ENCODE data around the gene PNPLA4. TPM values are rescaled to one million over a fixed set of nuclear protein-coding genes. Genes with fewer than 3 reads are reported as not detected.

The PNPLA4 gene
- total RNA-seq, 1 experiment from 2014 or later: 13.7 TPM

DNA sequence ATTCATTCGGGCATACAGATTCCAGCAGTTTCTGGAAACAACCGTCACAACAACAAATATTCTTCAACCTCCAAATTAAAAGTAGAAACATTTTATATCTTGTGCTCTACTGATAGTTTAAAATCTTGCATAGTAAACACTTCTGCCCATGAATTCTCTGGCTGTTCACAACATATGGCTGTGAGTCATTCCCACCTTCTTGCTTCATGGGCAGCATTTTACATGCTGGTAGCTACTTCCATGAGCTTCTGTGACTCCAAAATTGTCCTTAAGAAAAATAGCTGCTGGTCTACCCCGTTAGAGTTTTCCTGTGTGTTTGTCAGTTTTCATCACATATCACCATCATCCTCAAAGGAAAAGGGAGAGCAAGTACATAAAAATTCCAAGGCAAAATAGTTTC, 22.7 kb downstream of the PNPLA4 start:
- CTCF ChIA-PET: no interaction called here
- peaks cover 2% of the 10 kb centered on the region for H3K9me3 Mint-ChIP-seq (ENCODE audit: low read depth, unreplicated experiment)
- no peaks in the 10 kb centered on the region for H3K27me3 Mint-ChIP-seq (ENCODE audit: unreplicated experiment)
- no peaks in the 10 kb centered on the region for H3K36me3 Mint-ChIP-seq (ENCODE audit: insufficient read depth, unreplicated experiment)
- H3K27ac Mint-ChIP-seq (ENCODE audit: unreplicated experiment): no peak overlapping the region
- no peak overlapping the region for H3K4me3 Mint-ChIP-seq (ENCODE audit: low read depth, unreplicated experiment)
- BruUV-seq (replicated peaks): no TSS peak
- no peaks in the 10 kb centered on the region for H3K4me1 Mint-ChIP-seq (ENCODE audit: low read depth, unreplicated experiment)
- intact Hi-C loops (cut with micrococcal nuclease; ENCODE audit: unreplicated experiment): no loop called here
- no peak for DNase-seq
- TF ChIP-seq, protein P1, sequence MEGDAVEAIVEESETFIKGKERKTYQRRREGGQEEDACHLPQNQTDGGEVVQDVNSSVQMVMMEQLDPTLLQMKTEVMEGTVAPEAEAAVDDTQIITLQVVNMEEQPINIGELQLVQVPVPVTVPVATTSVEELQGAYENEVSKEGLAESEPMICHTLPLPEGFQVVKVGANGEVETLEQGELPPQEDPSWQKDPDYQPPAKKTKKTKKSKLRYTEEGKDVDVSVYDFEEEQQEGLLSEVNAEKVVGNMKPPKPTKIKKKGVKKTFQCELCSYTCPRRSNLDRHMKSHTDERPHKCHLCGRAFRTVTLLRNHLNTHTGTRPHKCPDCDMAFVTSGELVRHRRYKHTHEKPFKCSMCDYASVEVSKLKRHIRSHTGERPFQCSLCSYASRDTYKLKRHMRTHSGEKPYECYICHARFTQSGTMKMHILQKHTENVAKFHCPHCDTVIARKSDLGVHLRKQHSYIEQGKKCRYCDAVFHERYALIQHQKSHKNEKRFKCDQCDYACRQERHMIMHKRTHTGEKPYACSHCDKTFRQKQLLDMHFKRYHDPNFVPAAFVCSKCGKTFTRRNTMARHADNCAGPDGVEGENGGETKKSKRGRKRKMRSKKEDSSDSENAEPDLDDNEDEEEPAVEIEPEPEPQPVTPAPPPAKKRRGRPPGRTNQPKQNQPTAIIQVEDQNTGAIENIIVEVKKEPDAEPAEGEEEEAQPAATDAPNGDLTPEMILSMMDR (IDR thresholded peaks at IDR 0.05; ENCODE audit: unreplicated experiment): no peak

DNA sequence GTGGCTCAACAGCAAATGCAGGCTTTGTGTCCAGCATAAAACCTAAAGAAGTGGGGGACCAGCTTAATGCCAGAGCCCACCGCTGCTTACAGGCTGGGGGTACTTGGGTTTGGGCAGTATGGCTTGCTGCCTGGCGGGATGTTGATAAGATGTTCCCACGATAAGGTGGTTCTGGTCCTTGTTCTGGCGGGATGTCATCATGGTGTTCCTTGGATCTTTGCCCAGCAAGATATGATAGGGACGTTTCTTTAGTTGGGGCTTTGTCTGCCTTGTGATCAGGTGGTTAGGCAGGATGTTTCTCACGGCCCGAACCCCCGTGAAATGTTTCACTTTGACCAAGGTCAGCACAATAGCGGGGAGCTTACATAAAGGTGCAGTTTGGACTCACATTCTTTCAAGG, 35.3 kb downstream of the PNPLA4 start:
- peaks cover under 1% of the 10 kb centered on the region for H3K9me3 Mint-ChIP-seq (ENCODE audit: low read depth, unreplicated experiment)
- BruUV-seq (replicated peaks): no TSS peak
- no peaks in the 10 kb centered on the region for H3K4me1 Mint-ChIP-seq (ENCODE audit: low read depth, unreplicated experiment)
- H3K36me3 Mint-ChIP-seq (ENCODE audit: insufficient read depth, unreplicated experiment): no peaks in the 10 kb centered on the region
- CTCF ChIA-PET: no interaction called here
- DNase-seq: no peak
- intact Hi-C loops (cut with micrococcal nuclease; ENCODE audit: unreplicated experiment): no loop called here
- no peaks in the 10 kb centered on the region for H3K27me3 Mint-ChIP-seq (ENCODE audit: unreplicated experiment)
- H3K27ac Mint-ChIP-seq (ENCODE audit: unreplicated experiment): no peak overlapping the region
- TF ChIP-seq, protein P1 (IDR thresholded peaks at IDR 0.05; ENCODE audit: unreplicated experiment): no peak
- no peak overlapping the region for H3K4me3 Mint-ChIP-seq (ENCODE audit: low read depth, unreplicated experiment)

DNA sequence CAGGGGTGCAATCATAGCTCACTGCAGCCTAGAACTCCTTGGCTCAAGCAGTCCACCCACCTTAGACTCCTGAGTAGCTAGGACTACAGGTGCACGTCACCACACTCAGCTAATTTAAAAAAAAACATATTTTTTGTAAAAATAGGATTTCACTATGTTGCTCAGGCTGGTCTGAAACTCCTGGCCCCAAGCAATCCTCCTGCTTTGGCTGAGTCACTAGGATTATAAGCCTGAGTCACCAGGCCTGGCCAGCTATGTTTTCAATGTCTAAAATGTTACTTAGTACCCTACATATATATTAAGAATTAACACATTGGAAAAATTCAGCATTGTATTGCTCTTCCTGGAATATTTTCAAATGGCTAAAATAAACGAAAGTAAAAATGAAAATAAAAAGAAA, 37.5 kb downstream of the PNPLA4 start:
- no peak for DNase-seq
- Mint-ChIP-seq H3K27ac (ENCODE audit: unreplicated experiment) (no peak overlapping the region), H3K27me3 (ENCODE audit: unreplicated experiment) (no peaks in the 10 kb centered on the region), H3K36me3 (ENCODE audit: insufficient read depth, unreplicated experiment) (no peaks in the 10 kb centered on the region), H3K9me3 (ENCODE audit: low read depth, unreplicated experiment) (peaks cover 8% of the 10 kb centered on the region), H3K4me3 (ENCODE audit: low read depth, unreplicated experiment) (no peak overlapping the region), H3K4me1 (ENCODE audit: low read depth, unreplicated experiment) (no peaks in the 10 kb centered on the region)
- intact Hi-C loops (cut with micrococcal nuclease; ENCODE audit: unreplicated experiment): no loop called here
- TF ChIP-seq, protein P1 (IDR thresholded peaks at IDR 0.05; ENCODE audit: unreplicated experiment): no peak
- no TSS peak for BruUV-seq (replicated peaks)
- CTCF ChIA-PET: no interaction called here

DNA sequence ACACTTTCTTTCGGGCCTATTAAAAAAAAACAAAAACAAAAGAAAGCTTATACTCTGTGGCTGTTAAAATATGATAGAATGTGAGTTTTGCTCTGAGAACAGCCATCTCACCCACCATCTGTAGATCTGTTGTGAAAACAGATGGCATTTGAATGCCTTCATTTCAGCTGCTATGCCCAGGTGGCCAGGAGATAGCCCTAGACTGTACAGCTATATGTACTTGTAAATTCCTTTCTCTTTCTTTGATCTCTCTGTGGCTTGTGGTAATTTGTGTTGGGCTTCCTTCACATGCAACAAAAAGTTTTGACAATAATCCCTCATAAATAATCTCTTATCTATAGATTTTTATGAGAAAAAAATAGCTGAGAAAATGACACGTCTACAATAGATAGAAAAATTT, 38.1 kb downstream of the PNPLA4 start:
- TF ChIP-seq, protein P1 (IDR thresholded peaks at IDR 0.05; ENCODE audit: unreplicated experiment): no peak
- Mint-ChIP-seq H3K27me3 (ENCODE audit: unreplicated experiment) (no peaks in the 10 kb centered on the region), H3K9me3 (ENCODE audit: low read depth, unreplicated experiment) (peaks cover 8% of the 10 kb centered on the region), H3K36me3 (ENCODE audit: insufficient read depth, unreplicated experiment) (no peaks in the 10 kb centered on the region), H3K27ac (ENCODE audit: unreplicated experiment) (no peak overlapping the region), H3K4me1 (ENCODE audit: low read depth, unreplicated experiment) (no peaks in the 10 kb centered on the region), H3K4me3 (ENCODE audit: low read depth, unreplicated experiment) (no peak overlapping the region)
- no peak for DNase-seq
- intact Hi-C loops (cut with micrococcal nuclease; ENCODE audit: unreplicated experiment): no loop called here
- BruUV-seq (replicated peaks): no TSS peak
- CTCF ChIA-PET: no interaction called here

DNA sequence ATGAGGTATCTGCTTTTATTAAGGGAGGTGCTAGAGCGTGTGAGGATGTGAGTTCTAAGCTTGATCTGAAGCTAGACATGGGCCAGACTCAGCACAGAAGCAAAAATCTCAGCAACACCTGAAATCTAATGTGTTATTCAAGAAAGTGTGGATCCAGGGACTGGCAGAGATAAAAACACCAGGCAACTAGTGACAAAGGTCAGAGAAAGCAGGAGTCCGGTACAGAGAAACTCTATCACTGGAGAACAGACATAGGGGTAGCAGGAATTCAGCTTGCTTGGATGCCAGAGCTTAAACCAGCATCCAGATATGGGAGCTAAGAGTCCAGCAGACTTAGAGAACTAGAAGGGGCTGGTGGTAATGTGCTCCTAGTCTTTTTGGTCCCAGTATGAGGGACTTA, 50.3 kb downstream of the PNPLA4 start:
- intact Hi-C loops (cut with micrococcal nuclease; ENCODE audit: unreplicated experiment): no loop called here
- TF ChIP-seq, protein P1 (IDR thresholded peaks at IDR 0.05; ENCODE audit: unreplicated experiment): no peak
- no peaks in the 10 kb centered on the region for H3K27me3 Mint-ChIP-seq (ENCODE audit: unreplicated experiment)
- H3K9me3 Mint-ChIP-seq (ENCODE audit: low read depth, unreplicated experiment): peaks cover 2% of the 10 kb centered on the region
- H3K4me3 Mint-ChIP-seq (ENCODE audit: low read depth, unreplicated experiment): no peak overlapping the region
- no peak overlapping the region for H3K27ac Mint-ChIP-seq (ENCODE audit: unreplicated experiment)
- no peaks in the 10 kb centered on the region for H3K4me1 Mint-ChIP-seq (ENCODE audit: low read depth, unreplicated experiment)
- CTCF ChIA-PET: no interaction called here
- DNase-seq: no peak
- no peaks in the 10 kb centered on the region for H3K36me3 Mint-ChIP-seq (ENCODE audit: insufficient read depth, unreplicated experiment)
- no TSS peak for BruUV-seq (replicated peaks)
